CD4-positive, alpha-beta memory T cell (primary cell): Measurements from ENCODE around the gene SERINC5. TPM values are rescaled to one million over a fixed set of nuclear protein-coding genes. Genes with fewer than 3 reads are reported as not detected.
"Not testable (repeated sequence)": the region's sequence is repeated elsewhere in the genome, so short reads cannot be mapped to it uniquely, and the experiment has no call there.

ENCODE experiments used
- CTCF ChIA-PET: fragments of 350-600 bp; sonication (Branson Sonifier 250); formaldehyde crosslinking; loops from one replicate; lab custom pipeline; 2021; ENCODE audit warnings: inconsistent platforms; ENCODE audit not compliant: partially characterized antibody; lab: Charles Lee
- POLR2A ChIA-PET: fragments of 350-600 bp; sonication (Branson Sonifier 250); formaldehyde crosslinking; loops from one replicate; lab custom pipeline; 2021; ENCODE audit not compliant: partially characterized antibody; lab: Charles Lee
- DNase-seq, 5 donors: peaks; one replicate each; pipeline versions ENCODE4 v3.0.0 to v3.0.0-alpha.2; 2020 to 2022; ENCODE audit warnings: mixed read lengths in 1 of 5
- H3K27ac ChIP-seq: one replicate; pipeline ENCODE4 v1.7.0; 2013; ENCODE audit warnings: low read depth, low read length
- H3K27me3 ChIP-seq: 2 replicates; pipeline ENCODE4 v1.7.0; 2013; ENCODE audit warnings: mild to moderate bottlenecking, low read length, moderate library complexity; ENCODE audit not compliant: insufficient read depth
- H3K36me3 ChIP-seq: 2 replicates; pipeline ENCODE4 v1.7.0; 2013; ENCODE audit warnings: mild to moderate bottlenecking, low read length, moderate library complexity; ENCODE audit not compliant: insufficient read depth
- H3K4me1 ChIP-seq: 2 replicates; pipeline ENCODE4 v1.7.0; 2013; ENCODE audit warnings: mild to moderate bottlenecking, low read length, moderate library complexity; ENCODE audit not compliant: insufficient read depth
- H3K4me3 ChIP-seq, 2 donors: one replicate each; pipeline ENCODE4 v1.7.0; 2013; ENCODE audit warnings: low read length in 2 of 2, mild to moderate bottlenecking in 1 of 2
- H3K9me3 ChIP-seq, 2 donors: one replicate each; pipeline ENCODE4 v1.7.0; 2013; ENCODE audit warnings: low read length in 2 of 2, control low read depth in 1 of 2; ENCODE audit not compliant: control insufficient read depth in 1 of 2
- H3K27ac Mint-ChIP-seq, 7 donors: one replicate each; pipeline ENCODE4 v1.8.0; 2020 to 2021; ENCODE audit warnings: mixed read lengths in 7 of 7, mild to moderate bottlenecking in 6 of 7, inconsistent platforms in 3 of 7, moderate library complexity in 3 of 7
- H3K27me3 Mint-ChIP-seq, 2 donors: one replicate each; pipeline ENCODE4 v1.8.0; 2020 to 2021; ENCODE audit warnings: mixed read lengths in 2 of 2
- H3K36me3 Mint-ChIP-seq, 2 donors: one replicate each; pipeline ENCODE4 v1.8.0; 2020 to 2021; ENCODE audit warnings: mixed read lengths in 2 of 2, inconsistent platforms in 1 of 2, mild to moderate bottlenecking in 1 of 2
- H3K4me1 Mint-ChIP-seq, 4 donors: one replicate each; pipeline ENCODE4 v1.8.0; 2020 to 2021; ENCODE audit warnings: mixed read lengths in 4 of 4, mild to moderate bottlenecking in 1 of 4
- H3K4me3 Mint-ChIP-seq, 8 donors: one replicate each; pipeline ENCODE4 v1.8.0; 2020 to 2021; ENCODE audit warnings: mixed read lengths in 8 of 8, mild to moderate bottlenecking in 7 of 8, moderate library complexity in 6 of 8, inconsistent platforms in 3 of 8
- H3K9me3 Mint-ChIP-seq, 8 donors: one replicate each; pipeline ENCODE4 v1.8.0; 2020 to 2021; ENCODE audit warnings: mixed read lengths in 8 of 8, mild to moderate bottlenecking in 5 of 8, inconsistent platforms in 3 of 8, moderate library complexity in 1 of 8
- intact Hi-C: fragments of 100-400 bp; cut with micrococcal nuclease; formaldehyde crosslinking; loops from one replicate; pipeline ENCODE4 v1.15.1; 2023
- polyA plus RNA-seq, 2 donors: library from polyadenylated mRNA; unstranded; fragments of 300-500 nt; fragmentation: Illumina TruSeq; gene quantifications; one replicate each; pipeline ENCODE4 v1.2.3, GENCODE V29; 2021
- total RNA-seq, 2 experiments: library from RNA; stranded (reverse); gene quantifications; one replicate each; pipeline ENCODE4 v1.2.3, GENCODE V29; 2021

SERINC5 gene
- total and polyA plus RNA-seq, 4 experiments from 2014 or later = 20.7 to 165 (median 94.0) TPM

- Mint-ChIP-seq H3K36me3 (peaks cover 80% of the 10 kb centered on the region in 2 donors), H3K4me1 (peaks cover 47 to 83% (median 63%) of the 10 kb centered on the region in 4 donors), H3K9me3 (no peaks in the 10 kb centered on the region), H3K4me3 (peak overlapping the region in 3 of 8 donors; percentile 2 to 73 (median 61)), H3K27me3 (no peaks in the 10 kb centered on the region), H3K27ac (peak overlapping the region; percentile 65 to 97 (median 87))
- no peak overlapping the region for H3K4me3 ChIP-seq
- intact Hi-C loops = loop anchor here (5.0 kb wide), 1 partner anchor 62 kb away; no protein-coding TSS in a partner anchor
- H3K27ac ChIP-seq = no peak overlapping the region
- H3K27me3 ChIP-seq = no peaks in the 10 kb centered on the region
- H3K36me3 ChIP-seq = peaks cover 54% of the 10 kb centered on the region
- ChIA-PET CTCF (interaction anchor here (1.5 to 2.4 kb wide), 3 partner anchors 11 to 100 kb away, joined by 5 to 6 read pairs (median 6); no protein-coding TSS in a partner anchor), POLR2A (interaction anchor here (0.6 to 7.2 kb wide), 5 partner anchors 14 to 38 kb away, joined by 3 to 61 read pairs (median 16); no protein-coding TSS in a partner anchor)
- no peak for DNase-seq
- no peaks in the 10 kb centered on the region for H3K9me3 ChIP-seq
- H3K4me1 ChIP-seq = peaks cover 52% of the 10 kb centered on the region
These were observed 101.1 kb downstream of the SERINC5 start for GRCh38 chr5:80154749-80155148.

- POLR2A ChIA-PET = interaction anchor here (0.6 to 7.2 kb wide), 8 partner anchors 11 to 38 kb away, joined by 3 to 61 read pairs (median 12); no protein-coding TSS in a partner anchor
- Mint-ChIP-seq H3K4me1 (peaks cover 47 to 81% (median 62%) of the 10 kb centered on the region in 4 donors), H3K36me3 (peaks cover 78 to 80% of the 10 kb centered on the region in 2 donors)
These were observed 101.6 kb downstream of the SERINC5 start for GRCh38 chr5:80154289-80154688.

GRCh38 chr5:80153586-80154126 lies 102.2 kb downstream of the SERINC5 start:
- Histone ChIP-seq H3K9me3 (no peaks in the 10 kb centered on the region), H3K36me3 (peaks cover 56% of the 10 kb centered on the region), H3K4me1 (peaks cover 57% of the 10 kb centered on the region), H3K4me3 (no peak overlapping the region), H3K27ac (no peak overlapping the region), H3K27me3 (no peaks in the 10 kb centered on the region)
- intact Hi-C loops = loop anchor here (1.0 to 5.0 kb wide), 5 partner anchors 11 to 61 kb away; no protein-coding TSS in a partner anchor
- CTCF ChIA-PET = interaction anchor here (1.0 to 2.2 kb wide), 5 partner anchors 29 to 154 kb away, joined by 3 to 9 read pairs (median 3); no protein-coding TSS in a partner anchor
- peaks cover 77 to 78% of the 10 kb centered on the region in 2 donors for H3K36me3 Mint-ChIP-seq
- peak in 4 of 5 donors; percentile 45 to 58 (median 50) for DNase-seq
- POLR2A ChIA-PET = interaction anchor here (0.7 to 7.2 kb wide), 15 partner anchors 10 to 121 kb away, joined by 3 to 61 read pairs (median 5); partner anchors contain the start of gene SERINC5
- H3K9me3 Mint-ChIP-seq = no peaks in the 10 kb centered on the region
- H3K4me3 Mint-ChIP-seq = peak overlapping the region in 7 of 8 donors; percentile 66 to 85 (median 79)
- H3K4me1 Mint-ChIP-seq = peaks cover 48 to 81% (median 62%) of the 10 kb centered on the region in 4 donors
- H3K27me3 Mint-ChIP-seq = no peaks in the 10 kb centered on the region
- H3K27ac Mint-ChIP-seq = peak overlapping the region; percentile 83 to 97 (median 96)

More at GRCh38 chr5:80154289-80154688, 101.6 kb downstream of the SERINC5 start:
- intact Hi-C loops = loop anchor here (5.0 kb wide), 1 partner anchor 62 kb away; no protein-coding TSS in a partner anchor
- not testable (repeated sequence) for H3K27me3 Mint-ChIP-seq, H3K27me3 ChIP-seq, H3K9me3 ChIP-seq, H3K9me3 Mint-ChIP-seq, H3K27ac ChIP-seq, H3K4me3 ChIP-seq, DNase-seq
- peak overlapping the region in 5 of 8 donors; percentile 73 to 85 (median 81) for H3K4me3 Mint-ChIP-seq
- CTCF ChIA-PET = interaction anchor here (2.4 kb wide), 1 partner anchor 63 kb away, joined by 6 read pairs; no protein-coding TSS in a partner anchor
- Histone ChIP-seq H3K4me1 (peaks cover 54% of the 10 kb centered on the region), H3K36me3 (peaks cover 55% of the 10 kb centered on the region)
- peak overlapping the region; percentile 65 to 97 (median 88) for H3K27ac Mint-ChIP-seq

GRCh38 chr5:80152778-80153177 lies 103.1 kb downstream of the SERINC5 start:
- H3K36me3 ChIP-seq = peaks cover 51% of the 10 kb centered on the region
- Mint-ChIP-seq H3K4me1 (peaks cover 46 to 77% (median 63%) of the 10 kb centered on the region in 4 donors), H3K27ac (peak overlapping the region; percentile 83 to 97 (median 97)), H3K4me3 (peak overlapping the region; percentile 66 to 85 (median 79)), H3K27me3 (no peaks in the 10 kb centered on the region), H3K9me3 (no peaks in the 10 kb centered on the region), H3K36me3 (peaks cover 70 to 74% of the 10 kb centered on the region in 2 donors)
- intact Hi-C loops = loop anchor here (1.0 to 5.0 kb wide), 5 partner anchors 10 to 60 kb away; no protein-coding TSS in a partner anchor
- no peak overlapping the region for H3K4me3 ChIP-seq
- ChIA-PET CTCF (interaction anchor here (1.2 to 2.2 kb wide), 6 partner anchors 14 to 155 kb away, joined by 3 to 9 read pairs (median 4); no protein-coding TSS in a partner anchor), POLR2A (interaction anchor here (0.8 to 7.2 kb wide), 20 partner anchors 9 to 116 kb away, joined by 3 to 61 read pairs (median 5); partner anchors contain the start of gene SERINC5)
- peaks cover 58% of the 10 kb centered on the region for H3K4me1 ChIP-seq
- H3K27ac ChIP-seq = peak overlapping the region; percentile 35
- no peaks in the 10 kb centered on the region for H3K27me3 ChIP-seq
- DNase-seq = peak; percentile 53 to 67 (median 62)
- no peaks in the 10 kb centered on the region for H3K9me3 ChIP-seq

- intact Hi-C loops = loop anchor here (2.0 to 5.0 kb wide), 4 partner anchors 15 to 60 kb away; no protein-coding TSS in a partner anchor
- Mint-ChIP-seq H3K4me3 (peak overlapping the region in 6 of 8 donors; percentile 13 to 85 (median 62)), H3K4me1 (peaks cover 48 to 86% (median 67%) of the 10 kb centered on the region in 4 donors), H3K27me3 (no peaks in the 10 kb centered on the region), H3K36me3 (peaks cover 72 to 75% of the 10 kb centered on the region in 2 donors), H3K27ac (peak overlapping the region; percentile 83 to 97 (median 97)), H3K9me3 (no peaks in the 10 kb centered on the region)
- CTCF ChIA-PET = interaction anchor here (1.3 to 2.2 kb wide), 3 partner anchors 13 to 60 kb away, joined by 3 to 8 read pairs (median 5); no protein-coding TSS in a partner anchor
- Histone ChIP-seq H3K27ac (peak overlapping the region; percentile 35), H3K36me3 (peaks cover 50% of the 10 kb centered on the region), H3K4me3 (no peak overlapping the region), H3K4me1 (peaks cover 67% of the 10 kb centered on the region), H3K27me3 (no peaks in the 10 kb centered on the region), H3K9me3 (no peaks in the 10 kb centered on the region)
- no peak for DNase-seq
- POLR2A ChIA-PET = interaction anchor here (1.3 to 7.2 kb wide), 9 partner anchors 11 to 103 kb away, joined by 3 to 61 read pairs (median 12); partner anchors contain the start of gene SERINC5
These were observed 104.0 kb downstream of the SERINC5 start for GRCh38 chr5:80151890-80152289.

GRCh38 chr5:80150731-80151130 lies 105.1 kb downstream of the SERINC5 start:
- DNase-seq = peak in 3 of 5 donors; percentile 38 to 50 (median 45)
- peaks cover 48% of the 10 kb centered on the region for H3K36me3 ChIP-seq
- ChIA-PET CTCF (interaction anchor here (0.9 to 1.3 kb wide), 2 partner anchors 9 to 25 kb away, joined by 3 read pairs; no protein-coding TSS in a partner anchor), POLR2A (interaction anchor here (1.0 to 7.2 kb wide), 7 partner anchors 8 to 104 kb away, joined by 3 to 61 read pairs (median 5); partner anchors contain the start of gene SERINC5)
- peak overlapping the region; percentile 83 to 97 (median 97) for H3K27ac Mint-ChIP-seq
- H3K9me3 Mint-ChIP-seq = no peaks in the 10 kb centered on the region
- H3K4me3 ChIP-seq = no peak overlapping the region
- intact Hi-C loops = loop anchor here (5.0 kb wide), 1 partner anchor 58 kb away; no protein-coding TSS in a partner anchor
- H3K4me3 Mint-ChIP-seq = peak overlapping the region in 7 of 8 donors; percentile 20 to 79 (median 63)
- no peak overlapping the region for H3K27ac ChIP-seq
- H3K27me3 Mint-ChIP-seq = no peaks in the 10 kb centered on the region
- no peaks in the 10 kb centered on the region for H3K9me3 ChIP-seq
- H3K36me3 Mint-ChIP-seq = peaks cover 71 to 75% of the 10 kb centered on the region in 2 donors
- H3K27me3 ChIP-seq = no peaks in the 10 kb centered on the region
- H3K4me1 ChIP-seq = peaks cover 69% of the 10 kb centered on the region
- peaks cover 47 to 86% (median 67%) of the 10 kb centered on the region in 4 donors for H3K4me1 Mint-ChIP-seq
